GM23338 (cell line): ENCODE results near the gene RAI14. TPM values are rescaled to one million over a fixed set of nuclear protein-coding genes. Genes with fewer than 3 reads are reported as not detected.

Experiments used
- ATAC-seq: fragments of 200-7000 bp; cut with Tn5 transposase; 3 replicates; pipeline ENCODE4 v1.9.1; 2020
- DNase-seq: peaks from one replicate; pipeline ENCODE4 v3.0.0-alpha.2; 2015; ENCODE audit warnings: low spot score
- H2AFZ ChIP-seq: fragments of 200-600 bp; sonication (generic); 2 replicates; pipeline ENCODE4 v1.8.0; 2016; ENCODE audit warnings: antibody characterized with exemption, mild to moderate bottlenecking, moderate library complexity
- H3F3A ChIP-seq: fragments of 200-600 bp; sonication (generic); replicated peaks from 2 replicates; pipeline ENCODE4 v1.8.0; 2017; ENCODE audit warnings: antibody characterized with exemption, mixed run types, low read depth
- H3K27ac ChIP-seq: fragments of 200-600 bp; sonication (generic); 2 replicates; pipeline ENCODE4 v1.6.1; 2016; ENCODE audit warnings: low read depth
- H3K27me3 ChIP-seq: fragments of 200-600 bp; sonication (generic); 2 replicates; pipeline ENCODE4 v1.8.0; 2016; ENCODE audit warnings: mild to moderate bottlenecking, mixed run types, moderate library complexity; ENCODE audit not compliant: insufficient read depth
- H3K36me3 ChIP-seq: fragments of 200-600 bp; sonication (generic); 2 replicates; pipeline ENCODE4 v1.8.0; 2016; ENCODE audit warnings: mild to moderate bottlenecking; ENCODE audit not compliant: insufficient read depth
- H3K4me1 ChIP-seq: fragments of 200-600 bp; sonication (generic); 2 replicates; pipeline ENCODE4 v1.8.0; 2016; ENCODE audit warnings: mild to moderate bottlenecking, moderate library complexity; ENCODE audit not compliant: insufficient read depth
- H3K4me2 ChIP-seq: fragments of 200-600 bp; sonication (generic); 2 replicates; pipeline ENCODE4 v1.7.1; 2017; ENCODE audit warnings: mixed run types
- H3K4me3 ChIP-seq: fragments of 200-600 bp; sonication (generic); 2 replicates; pipeline ENCODE4 v1.6.1; 2016; ENCODE audit warnings: mixed run types
- H3K79me2 ChIP-seq: fragments of 200-600 bp; sonication (generic); replicated peaks from 2 replicates; pipeline ENCODE4 v1.8.0; 2017; ENCODE audit warnings: mild to moderate bottlenecking; ENCODE audit not compliant: insufficient read depth
- H3K9me2 ChIP-seq: fragments of 200-600 bp; sonication (generic); 2 replicates; pipeline ENCODE4 v1.8.0; 2017; ENCODE audit not compliant: insufficient read depth
- H4K20me1 ChIP-seq: fragments of 200-600 bp; sonication (generic); replicated peaks from 2 replicates; pipeline ENCODE4 v1.8.0; 2017; ENCODE audit warnings: mild to moderate bottlenecking; ENCODE audit not compliant: insufficient read depth
- H3K27ac Mint-ChIP-seq: 2 replicates; pipeline ENCODE4 v1.8.0; 2020; ENCODE audit warnings: inconsistent platforms, mild to moderate bottlenecking, moderate library complexity, mixed read lengths
- H3K27me3 Mint-ChIP-seq: 3 replicates; pipeline ENCODE4 v1.8.0; 2022; ENCODE audit warnings: low read depth, mild to moderate bottlenecking, moderate library complexity, mixed read lengths, inconsistent platforms; ENCODE audit not compliant: insufficient read depth, poor library complexity
- H3K36me3 Mint-ChIP-seq: 3 replicates; pipeline ENCODE4 v1.8.0; 2021; ENCODE audit warnings: low read depth, mild to moderate bottlenecking, inconsistent platforms, moderate library complexity, mixed read lengths
- H3K4me1 Mint-ChIP-seq: 3 replicates; pipeline ENCODE4 v1.8.0; 2020; ENCODE audit warnings: mild to moderate bottlenecking, inconsistent platforms, mixed read lengths
- H3K4me3 Mint-ChIP-seq: 3 replicates; pipeline ENCODE4 v1.8.0; 2021; ENCODE audit warnings: moderate library complexity, mild to moderate bottlenecking, inconsistent platforms, mixed read lengths
- H3K9me3 Mint-ChIP-seq: 3 replicates; pipeline ENCODE4 v1.8.0; 2020; ENCODE audit warnings: moderate library complexity, mild to moderate bottlenecking, inconsistent platforms, mixed read lengths
- CREB1 ChIP-seq: fragments of 250-450 bp; sonication (Bioruptor Pico); IDR thresholded peaks from 2 replicates; pipeline ENCODE4 v1.5.0; 2020; ENCODE audit warnings: low read depth, mild to moderate bottlenecking, moderate library complexity
- CTCF ChIP-seq, 2 experiments: fragments of 200-600 bp in 1 of 2; sonication (generic) in 1 of 2; conservative IDR thresholded peaks; 2 replicates each; pipeline versions ENCODE4 v1.5.1 to v1.6.1; 2016 to 2017; ENCODE audit warnings: antibody characterized with exemption in 2 of 2, low read depth in 2 of 2, mild to moderate bottlenecking in 2 of 2, moderate library complexity in 1 of 2
- ETS1 ChIP-seq: IDR thresholded peaks from 2 replicates; pipeline ENCODE4 v1.6.1; 2016; ENCODE audit warnings: antibody characterized with exemption
- EZH2 ChIP-seq: fragments of 200-600 bp; sonication (generic); IDR thresholded peaks from one replicate; pipeline ENCODE4 v1.8.0; 2017; ENCODE audit warnings: antibody characterized with exemption, mild to moderate bottlenecking, low read depth; ENCODE audit not compliant: unreplicated experiment
- EZH2phosphoT487 ChIP-seq: fragments of 200-600 bp; sonication (generic); IDR thresholded peaks from one replicate; pipeline ENCODE4 v1.8.1; 2018; ENCODE audit warnings: antibody characterized with exemption; ENCODE audit not compliant: unreplicated experiment
- NANOG ChIP-seq: IDR thresholded peaks from 2 replicates; pipeline ENCODE4 v1.6.1; 2016; ENCODE audit warnings: antibody characterized with exemption, borderline replicate concordance
- POLR2AphosphoS5 ChIP-seq: IDR thresholded peaks from 2 replicates; pipeline ENCODE4 v1.6.1; 2016; ENCODE audit warnings: antibody characterized with exemption, low read depth
- REST ChIP-seq: IDR thresholded peaks from one replicate; pipeline ENCODE4 v1.6.1; 2018; ENCODE audit warnings: antibody characterized with exemption; ENCODE audit not compliant: unreplicated experiment
- STAT1 ChIP-seq: IDR thresholded peaks from one replicate; pipeline ENCODE4 v1.6.1; 2016; ENCODE audit warnings: antibody characterized with exemption; ENCODE audit not compliant: unreplicated experiment
- ZNF114 ChIP-seq: fragments of 250-450 bp; sonication (Bioruptor Pico); IDR thresholded peaks from 2 replicates; pipeline ENCODE4 v1.5.0; 2020; ENCODE audit warnings: mild to moderate bottlenecking, moderate library complexity
- ZNF331 ChIP-seq: fragments of 250-450 bp; sonication (Bioruptor Pico); IDR thresholded peaks from 2 replicates; pipeline ENCODE4 v1.5.0; 2020; ENCODE audit warnings: low read depth, mild to moderate bottlenecking, moderate library complexity
- polyA plus RNA-seq: library from polyadenylated mRNA; unstranded; fragments of >200 nt; fragmentation: Nextera tagmentation; extraction: Ambion mirVana; gene quantifications from 2 replicates; pipeline ENCODE4 v1.2.1, GENCODE V29; 2016
- total RNA-seq: library from RNA; depleted of rRNA; stranded (reverse); fragments of >200 nt; shearing (Covaris generic); gene quantifications from 2 replicates; pipeline ENCODE4 v1.2.3, GENCODE V29; 2014

Gene RAI14
- total and polyA plus RNA-seq, 2 experiments from 2014 or later, result 58.8 to 95.8 TPM

- Mint-ChIP-seq H3K36me3 (peaks cover 56% of the 10 kb centered on the region), H3K9me3 (peaks cover 22% of the 10 kb centered on the region; the same call in 2 of the 3 replicates), H3K4me1 (no peaks in the 10 kb centered on the region), H3K4me3 (no peak overlapping the region), H3K27me3 (peaks cover 2% of the 10 kb centered on the region), H3K27ac (no peak overlapping the region)
- Histone ChIP-seq H3F3A (0 out of 2 replicates have a peak, but pooled peaks cover 8% of the 10 kb centered on the region), H4K20me1 (0 out of 2 replicates have a peak, but pooled peaks cover 5% of the 10 kb centered on the region), H3K27me3 (no peaks in the 10 kb centered on the region), H3K9me2 (no peaks in the 10 kb centered on the region), H3K36me3 (peaks cover 7% of the 10 kb centered on the region; the same call in 1 of the 2 replicates), H3K79me2 (peaks cover 47% of the 10 kb centered on the region), H2AFZ (no peak overlapping the region), H3K27ac (no peak overlapping the region), H3K4me3 (no peak overlapping the region), H3K4me1 (no peaks in the 10 kb centered on the region), H3K4me2 (no peak overlapping the region)
- DNase-seq (no peak), ATAC-seq (no peak)
- TF ChIP-seq POLR2AphosphoS5 (no peak), STAT1 (no peak), ETS1 (no peak), EZH2phosphoT487 (no peak), CREB1 (CRISPR knock-in tag) (no peak)
Measured at GRCh38 chr5:34772267-34773098, 116.4 kb downstream of the RAI14 start.

GRCh38 chr5:34774139-34774538 lies 118.0 kb downstream of the RAI14 start:
- Histone ChIP-seq H3F3A (0 out of 2 replicates have a peak, but pooled peaks cover 5% of the 10 kb centered on the region), H3K4me2 (no peak overlapping the region), H3K4me3 (no peak overlapping the region), H3K79me2 (peaks cover 38% of the 10 kb centered on the region), H3K4me1 (no peaks in the 10 kb centered on the region), H3K36me3 (peaks cover 7% of the 10 kb centered on the region; the same call in 1 of the 2 replicates), H3K27me3 (no peaks in the 10 kb centered on the region), H4K20me1 (no peaks in the 10 kb centered on the region), H3K9me2 (no peaks in the 10 kb centered on the region), H3K27ac (no peak overlapping the region), H2AFZ (no peak overlapping the region)
- H3K27me3 Mint-ChIP-seq, result peaks cover 2% of the 10 kb centered on the region
- peaks cover 33% of the 10 kb centered on the region; the same call in 2 of the 3 replicates for H3K9me3 Mint-ChIP-seq
- no peaks in the 10 kb centered on the region for H3K4me1 Mint-ChIP-seq
- DNase-seq, result no peak
- no peak overlapping the region for H3K27ac Mint-ChIP-seq
- peaks cover 66% of the 10 kb centered on the region for H3K36me3 Mint-ChIP-seq
- no peak overlapping the region for H3K4me3 Mint-ChIP-seq
- no peak for ATAC-seq
- no peak for TF ChIP-seq CTCF (conservative IDR thresholded peaks at IDR 0.05; ENCODE audit: low read depth in 2 of 2)
- no peak for TF ChIP-seq REST
- no peak for TF ChIP-seq EZH2phosphoT487
- TF ChIP-seq ZNF331 (CRISPR knock-in tag), result no peak
- TF ChIP-seq ETS1, result no peak
- TF ChIP-seq STAT1, result no peak
- no peak for TF ChIP-seq EZH2
- no peak for TF ChIP-seq ZNF114 (CRISPR knock-in tag)
- TF ChIP-seq NANOG, result no peak
